ENCODE data around the gene COCH.

Gene COCH

GRCh38 chr14:30874120-30874998 is at the start of gene COCH:
TSS of gene COCH (plus strand) at chr14:30874559. CDS start at chr14:30874939, 380 bp downstream.
- peak; percentile 52 for DNase-seq

GRCh38 chr14:30826070-30826469 is 48.3 kb upstream of the COCH start:
- DNase-seq: no peak

DNA sequence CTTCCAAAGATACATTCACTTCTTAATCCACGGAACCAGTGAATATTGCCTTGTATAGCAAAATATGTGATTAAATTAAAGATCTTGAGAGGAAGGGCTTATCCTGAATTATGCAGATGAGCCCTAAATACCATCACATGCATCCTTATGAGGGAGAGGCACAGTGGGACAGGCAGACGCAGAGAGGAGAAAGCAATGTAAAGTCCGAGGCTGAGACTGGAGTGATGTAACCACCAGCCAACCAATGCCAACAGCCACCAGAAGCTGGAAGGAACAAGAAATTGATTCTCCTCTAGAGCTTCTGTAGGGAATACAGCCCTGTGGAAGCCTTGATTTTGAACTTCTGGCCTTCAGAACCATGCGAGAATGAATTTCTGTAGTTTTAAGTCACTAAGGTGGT is 44.5 kb upstream of the COCH start:
- no peak for DNase-seq

DNA sequence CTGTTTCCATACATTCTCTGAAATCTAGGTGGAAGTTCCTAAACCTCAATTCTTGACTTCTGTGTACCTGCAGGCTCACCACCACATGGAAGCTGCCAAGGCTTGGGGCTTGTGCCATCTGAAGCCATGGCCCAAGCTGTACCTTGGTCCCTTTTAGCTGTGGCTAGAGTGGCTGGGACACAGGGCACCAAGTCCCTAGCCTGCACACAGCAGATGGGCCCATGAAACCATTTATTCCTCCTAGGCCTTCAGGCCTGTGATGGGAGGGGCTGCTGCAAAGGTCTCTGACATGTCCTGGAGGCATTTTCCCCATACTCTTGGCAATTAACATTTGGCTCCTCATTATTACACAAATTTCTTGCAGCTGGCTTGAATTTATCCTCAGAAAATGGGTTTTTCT is 40.0 kb upstream of the COCH start:
- DNase-seq: no peak

DNA sequence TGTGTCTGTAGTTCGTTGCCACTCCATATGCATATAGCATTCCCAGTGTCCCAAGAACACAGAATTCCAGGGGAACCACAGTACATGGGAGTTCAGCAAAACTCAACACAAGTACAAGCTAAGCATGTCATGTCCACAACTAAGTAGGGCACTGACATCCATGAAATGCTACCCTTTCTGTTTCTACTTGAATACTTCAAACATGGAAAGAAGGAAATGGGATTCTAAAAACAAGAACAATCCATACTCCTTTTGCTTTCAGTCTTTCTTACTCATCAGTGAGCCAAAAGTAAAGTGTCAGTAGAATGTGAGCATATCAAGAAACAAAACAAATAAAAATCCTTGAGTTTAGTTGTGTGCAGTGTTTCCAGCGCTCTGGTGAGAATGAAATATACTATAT is 36.0 kb upstream of the COCH start:
- no peak for DNase-seq

DNA sequence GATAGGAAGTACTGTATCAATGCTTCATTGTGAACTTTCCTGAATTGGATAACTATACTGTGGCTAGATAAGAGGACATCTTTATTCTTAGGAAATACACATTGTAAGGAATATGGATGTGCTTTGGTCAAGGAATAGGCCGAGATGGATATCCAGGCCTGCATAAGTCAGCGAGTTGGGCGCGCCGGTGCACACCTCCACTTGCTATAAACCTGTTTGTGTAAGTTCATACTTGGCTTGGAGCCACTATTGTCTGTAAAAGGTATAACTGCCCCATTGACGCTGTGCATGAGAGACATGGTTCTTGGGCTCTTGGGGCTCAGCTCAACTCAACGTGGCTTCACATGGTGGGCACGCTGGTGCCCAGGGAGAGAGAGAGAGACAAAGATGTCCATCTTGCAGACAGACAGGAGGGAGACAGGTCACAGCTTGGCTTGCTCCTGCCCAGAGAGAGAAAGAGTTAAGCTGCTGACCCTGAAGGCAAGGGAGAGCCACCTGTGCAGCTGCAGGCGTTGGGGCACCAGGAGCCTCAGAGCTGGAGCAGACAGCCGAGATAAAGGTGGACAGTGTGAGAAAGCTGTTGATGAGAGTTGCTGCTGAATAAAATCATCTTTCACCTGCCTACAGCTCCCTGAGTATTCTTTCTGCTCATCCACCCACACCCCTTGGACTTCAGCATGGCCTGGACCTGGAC is 34.1 kb upstream of the COCH start:
- DNase-seq: no peak

- no peak for DNase-seq
Observed at GRCh38 chr14:30842431-30842830, 31.9 kb upstream of the COCH start.

GRCh38 chr14:30848449-30849240 is 25.7 kb upstream of the COCH start:
- no peak for DNase-seq

GRCh38 chr14:30849354-30849753 is 25.0 kb upstream of the COCH start:
- no peak for DNase-seq

GRCh38 chr14:30849983-30850382 is 24.4 kb upstream of the COCH start:
- DNase-seq: no peak

DNA sequence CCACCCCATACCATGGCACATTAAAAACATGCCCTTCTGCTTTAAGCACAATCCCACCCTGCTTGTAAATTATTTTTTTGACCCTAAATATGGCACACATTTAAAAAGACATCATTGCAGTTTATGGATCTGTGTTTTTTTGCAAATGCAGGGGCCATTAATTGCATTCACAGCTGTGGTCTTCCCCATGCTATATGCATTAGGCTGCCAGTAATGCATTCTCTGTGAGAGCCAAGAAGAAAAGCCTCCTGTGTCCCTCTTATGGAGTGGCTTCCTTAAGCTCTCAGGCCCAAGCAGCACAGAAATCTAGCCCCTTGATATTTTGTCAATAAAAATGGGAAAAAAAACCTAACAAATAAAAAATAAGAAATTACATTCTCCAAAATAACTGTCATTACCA is 20.4 kb upstream of the COCH start:
- DNase-seq: no peak

- no peak for DNase-seq
Observed at GRCh38 chr14:30854492-30854891, 19.9 kb upstream of the COCH start.

DNA sequence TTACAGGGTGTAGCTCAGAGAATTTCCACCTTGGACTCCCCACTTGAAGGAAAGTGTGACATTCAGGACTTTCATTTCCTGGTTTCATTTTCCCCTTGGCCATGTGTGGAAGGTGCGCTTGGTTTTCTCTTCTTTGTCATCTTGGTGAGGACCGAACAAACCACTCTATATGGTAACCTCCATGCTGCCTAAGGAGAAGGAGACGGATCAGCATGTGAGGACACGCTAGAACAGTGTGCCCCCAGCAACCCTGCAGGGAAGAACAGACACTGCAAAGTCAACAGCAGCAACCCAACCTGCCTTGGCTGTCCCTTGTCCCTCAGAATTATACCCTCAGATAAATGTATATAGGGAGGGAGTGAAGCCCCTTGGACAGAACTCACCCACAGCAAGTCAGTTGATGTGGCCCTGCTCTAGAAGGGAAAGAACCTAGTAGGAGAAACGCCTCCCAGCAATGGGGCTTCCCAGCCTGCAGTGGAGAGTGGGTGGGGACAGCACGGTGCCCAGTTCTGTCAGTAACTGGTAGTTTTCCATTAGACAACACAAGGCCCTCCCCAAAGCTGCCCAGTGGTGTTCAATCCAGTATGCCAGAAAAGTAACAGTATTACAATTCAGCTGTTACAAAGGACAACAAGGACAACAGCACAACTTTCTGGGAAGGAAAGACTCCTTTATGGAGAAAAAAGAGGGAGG is 18.9 kb upstream of the COCH start:
- DNase-seq: peak; percentile 36

- DNase-seq: no peak
Observed at GRCh38 chr14:30861200-30861599, 13.2 kb upstream of the COCH start.

GRCh38 chr14:30864934-30865333 is 9.4 kb upstream of the COCH start:
- DNase-seq: no peak

DNA sequence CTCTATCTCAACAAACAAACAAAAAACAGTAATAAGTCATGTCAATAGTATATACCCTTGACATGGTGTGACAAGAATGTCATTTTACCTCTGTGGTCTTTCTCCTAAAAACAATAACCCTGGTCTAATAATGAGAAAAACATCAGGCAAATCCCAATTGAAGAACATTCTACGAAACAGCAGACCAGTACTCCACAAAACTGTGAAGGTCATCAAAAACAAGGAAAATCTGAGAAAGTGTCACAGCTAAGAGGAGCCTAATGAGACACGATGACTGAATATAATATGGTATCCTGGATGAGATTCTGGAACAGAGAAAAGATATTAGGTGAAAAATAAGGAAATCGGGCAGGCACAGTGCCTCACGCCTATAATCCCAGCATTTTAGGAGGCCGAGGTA is 5.6 kb upstream of the COCH start:
- no peak for DNase-seq

- DNase-seq: no peak
Observed at GRCh38 chr14:30869551-30870155, 4.7 kb upstream of the COCH start.

DNA sequence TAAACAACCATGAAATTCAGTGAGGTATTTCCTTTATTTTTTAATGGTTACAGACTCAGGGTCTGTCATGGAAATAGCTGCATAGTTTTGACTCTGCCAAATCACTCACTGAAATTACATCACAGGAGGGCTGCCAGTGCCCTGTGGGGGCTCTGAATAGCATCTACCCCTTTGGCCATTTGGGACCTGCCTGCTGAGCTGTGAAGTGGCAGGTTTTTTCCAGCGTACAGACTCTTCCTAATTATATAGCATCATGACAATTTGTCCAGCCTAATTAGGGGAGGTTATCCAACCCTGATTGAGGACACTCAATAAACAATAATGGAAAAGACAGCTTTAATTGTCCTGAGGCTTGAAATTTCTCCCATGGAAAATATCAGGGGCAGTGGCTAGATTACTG is 1.8 kb upstream of the COCH start:
- DNase-seq: no peak

DNA sequence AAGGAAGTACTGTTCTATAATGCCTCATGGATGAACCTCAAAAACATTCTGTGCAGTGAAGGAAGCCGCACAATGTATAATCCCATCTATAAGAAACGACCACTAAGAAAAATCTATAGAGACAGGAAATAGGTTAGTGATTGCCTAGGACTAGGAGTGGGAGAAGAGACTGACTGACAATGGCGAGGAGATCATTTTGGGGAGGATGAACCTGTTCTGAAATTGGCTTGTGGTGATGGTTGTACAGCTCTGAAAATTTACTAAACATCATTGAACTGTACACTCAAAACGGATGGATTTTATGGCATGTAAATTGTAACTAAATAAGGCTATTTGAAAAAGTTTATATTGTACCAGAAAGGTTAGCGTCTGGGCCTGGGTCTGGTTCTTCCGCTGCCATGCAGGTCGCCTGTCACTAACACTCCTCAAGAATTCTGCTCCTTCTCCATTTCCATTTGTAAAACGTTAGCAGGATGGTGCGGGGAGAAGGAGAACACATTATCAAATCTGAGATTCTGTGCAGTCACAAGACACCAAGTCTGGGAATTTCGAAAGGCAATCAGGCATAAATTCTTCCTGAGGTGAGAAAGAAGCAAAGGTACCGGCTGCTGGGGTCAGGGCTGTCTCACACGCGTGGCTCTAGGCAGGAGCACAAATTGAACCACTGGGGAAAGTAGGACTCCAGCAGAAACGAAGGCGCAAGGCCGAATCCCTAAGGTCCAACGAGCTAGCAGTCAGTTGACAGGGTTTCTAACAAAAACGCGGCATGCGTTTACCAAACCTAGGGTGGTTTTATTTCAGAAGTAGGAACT is 845 bp upstream of the COCH start:
- DNase-seq: no peak

GRCh38 chr14:30874999-30875787 is 834 bp downstream of the COCH start:
- DNase-seq: peak; percentile 38

DNA sequence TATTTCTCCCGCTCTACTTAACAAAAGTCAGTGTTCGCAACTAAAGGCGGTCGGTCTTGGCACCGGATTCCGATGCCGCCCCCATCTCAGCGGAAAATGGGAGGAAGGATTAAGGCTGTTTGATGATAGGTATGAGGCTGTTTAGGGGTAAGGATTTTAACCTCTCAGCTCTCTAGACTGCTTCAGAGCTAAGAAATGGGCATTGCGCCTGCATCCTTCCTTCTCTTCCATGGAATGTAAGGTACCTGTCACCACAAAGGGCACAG is 1.4 kb downstream of the COCH start:
- no peak for DNase-seq

Measured in stimulated activated CD8-positive, alpha-beta memory T cell treated with anti-CD3 and anti-CD28 coated beads, Interleukin-4, amount 100 ng/mL, for 48 hours (primary cell).